ENCODE results near the gene COIL. TPM values are rescaled to one million over a fixed set of nuclear protein-coding genes. Genes with fewer than 3 reads are reported as not detected.
"Not testable (repeated sequence)": the region's sequence is repeated elsewhere in the genome, so short reads cannot be mapped to it uniquely, and the experiment has no call there.

COIL gene
- total RNA-seq, 4 donors from 2014 or later, result 6.9 to 26.1 (median 14.3) TPM

DNA sequence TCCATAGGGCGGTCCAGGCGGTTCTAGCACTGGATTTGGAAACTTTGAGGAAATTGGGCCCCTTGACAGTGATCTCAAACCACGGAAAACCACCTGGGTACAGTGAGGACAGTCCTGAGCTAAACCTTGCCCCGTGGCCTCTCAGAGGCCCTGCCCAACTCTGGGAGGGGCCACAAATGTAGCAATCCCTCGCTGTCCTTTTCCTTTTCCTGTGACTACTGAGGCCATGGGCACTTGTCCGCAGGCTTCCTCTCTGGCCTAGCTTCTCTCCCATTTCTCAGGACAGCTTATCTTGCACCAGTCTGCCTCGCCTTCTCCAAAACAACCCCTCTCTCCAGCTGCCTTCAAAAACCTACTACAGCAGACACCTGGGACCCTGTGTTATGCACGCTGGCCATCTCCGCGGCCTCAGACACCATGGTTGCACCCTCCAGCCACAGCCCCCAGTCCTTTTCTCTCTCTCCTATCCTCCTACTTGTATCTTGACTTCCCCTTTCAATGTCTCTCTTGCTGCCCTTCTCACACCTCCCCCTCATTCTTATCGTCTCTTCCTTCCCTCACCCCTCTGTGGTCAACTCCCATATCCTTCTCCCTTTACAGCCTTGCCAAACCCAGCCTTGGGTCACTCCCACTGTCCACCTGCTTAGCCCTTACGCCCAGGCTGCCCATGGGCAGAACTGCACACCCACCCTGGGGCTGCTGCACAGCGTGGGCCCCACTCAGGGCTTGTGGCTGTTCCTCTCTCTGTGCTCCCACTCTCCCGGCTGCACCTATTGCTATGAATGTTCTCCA, 24.7 kb upstream of the COIL start:
- TF ChIP-seq POLR2A (IDR thresholded peaks at IDR 0.05), result no peak
- TF ChIP-seq, protein P1, sequence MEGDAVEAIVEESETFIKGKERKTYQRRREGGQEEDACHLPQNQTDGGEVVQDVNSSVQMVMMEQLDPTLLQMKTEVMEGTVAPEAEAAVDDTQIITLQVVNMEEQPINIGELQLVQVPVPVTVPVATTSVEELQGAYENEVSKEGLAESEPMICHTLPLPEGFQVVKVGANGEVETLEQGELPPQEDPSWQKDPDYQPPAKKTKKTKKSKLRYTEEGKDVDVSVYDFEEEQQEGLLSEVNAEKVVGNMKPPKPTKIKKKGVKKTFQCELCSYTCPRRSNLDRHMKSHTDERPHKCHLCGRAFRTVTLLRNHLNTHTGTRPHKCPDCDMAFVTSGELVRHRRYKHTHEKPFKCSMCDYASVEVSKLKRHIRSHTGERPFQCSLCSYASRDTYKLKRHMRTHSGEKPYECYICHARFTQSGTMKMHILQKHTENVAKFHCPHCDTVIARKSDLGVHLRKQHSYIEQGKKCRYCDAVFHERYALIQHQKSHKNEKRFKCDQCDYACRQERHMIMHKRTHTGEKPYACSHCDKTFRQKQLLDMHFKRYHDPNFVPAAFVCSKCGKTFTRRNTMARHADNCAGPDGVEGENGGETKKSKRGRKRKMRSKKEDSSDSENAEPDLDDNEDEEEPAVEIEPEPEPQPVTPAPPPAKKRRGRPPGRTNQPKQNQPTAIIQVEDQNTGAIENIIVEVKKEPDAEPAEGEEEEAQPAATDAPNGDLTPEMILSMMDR (IDR thresholded peaks at IDR 0.05), result no peak
- H3K36me3 ChIP-seq, result no peaks in the 10 kb centered on the region
- no peak overlapping the region for H3K27ac ChIP-seq
- no peak for DNase-seq
- H3K4me1 ChIP-seq, result no peaks in the 10 kb centered on the region
- no peaks in the 10 kb centered on the region for H3K9me3 ChIP-seq
- H3K27me3 ChIP-seq, result no peaks in the 10 kb centered on the region
- intact Hi-C loops (cut with DNase I; ENCODE audit: low total_unique reads), result no loop called here
- H3K4me3 ChIP-seq, result no peak overlapping the region

DNA sequence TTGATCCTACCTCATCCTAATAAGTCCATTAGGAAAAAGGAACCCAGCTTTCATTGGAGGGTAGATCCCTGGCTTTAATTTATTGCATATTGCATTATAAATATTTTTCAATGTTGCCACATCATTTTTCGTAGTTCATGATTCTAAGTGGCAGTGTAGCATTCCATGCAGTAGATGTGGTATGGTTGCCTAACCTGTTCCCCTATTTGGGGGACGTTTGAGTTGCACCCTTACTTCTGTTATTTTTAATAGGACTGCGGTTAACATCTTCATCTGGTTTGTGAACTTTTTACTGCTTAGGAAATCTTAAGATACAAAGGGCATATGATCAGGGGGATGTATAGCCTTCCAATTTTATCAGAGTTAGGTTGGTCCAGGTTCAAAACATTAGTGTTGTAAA, 22.5 kb upstream of the COIL start:
- DNase-seq, result no peak
- H3K4me3 ChIP-seq, result no peak overlapping the region
- H3K4me1 ChIP-seq, result no peaks in the 10 kb centered on the region
- no peak overlapping the region for H3K27ac ChIP-seq
- intact Hi-C loops (cut with DNase I; ENCODE audit: low total_unique reads), result no loop called here
- no peak for TF ChIP-seq POLR2A (IDR thresholded peaks at IDR 0.05)
- TF ChIP-seq, protein P1 (IDR thresholded peaks at IDR 0.05), result no peak
- H3K36me3 ChIP-seq, result no peaks in the 10 kb centered on the region
- H3K27me3 ChIP-seq, result no peaks in the 10 kb centered on the region
- H3K9me3 ChIP-seq, result no peaks in the 10 kb centered on the region

- TF ChIP-seq POLR2A (IDR thresholded peaks at IDR 0.05), result no peak
- TF ChIP-seq, protein P1 (IDR thresholded peaks at IDR 0.05), result no peak
- Histone ChIP-seq H3K4me3 (no peak overlapping the region), H3K27ac (no peak overlapping the region), H3K36me3 (no peaks in the 10 kb centered on the region), H3K27me3 (no peaks in the 10 kb centered on the region), H3K4me1 (no peaks in the 10 kb centered on the region), H3K9me3 (no peaks in the 10 kb centered on the region)
- DNase-seq, result no peak
- intact Hi-C loops (cut with DNase I; ENCODE audit: low total_unique reads), result no loop called here
Observed at GRCh38 chr17:56982312-56982711, 21.5 kb upstream of the COIL start.

GRCh38 chr17:56980526-56980925, 19.7 kb upstream of the COIL start:
- H3K36me3 ChIP-seq; H3K4me1 ChIP-seq; H3K27ac ChIP-seq; H3K27me3 ChIP-seq; intact Hi-C loops (cut with DNase I; ENCODE audit: low total_unique reads); DNase-seq; H3K9me3 ChIP-seq; H3K4me3 ChIP-seq: not testable (repeated sequence)

- H3K4me3 ChIP-seq, result peak overlapping the region in 1 of 2 donors; percentile 57
- no peaks in the 10 kb centered on the region for H3K4me1 ChIP-seq
- no peaks in the 10 kb centered on the region for H3K27me3 ChIP-seq
- TF ChIP-seq POLR2A (IDR thresholded peaks at IDR 0.05), result no peak
- TF ChIP-seq, protein P1 (IDR thresholded peaks at IDR 0.05), result no peak
- DNase-seq, result no peak
- peak overlapping the region; percentile 56 to 74 for H3K27ac ChIP-seq
- intact Hi-C loops (cut with DNase I; ENCODE audit: low total_unique reads), result no loop called here
- no peaks in the 10 kb centered on the region for H3K36me3 ChIP-seq
- H3K9me3 ChIP-seq, result no peaks in the 10 kb centered on the region
Observed at GRCh38 chr17:56979091-56979480, 18.2 kb upstream of the COIL start.

Data from uterus (tissue), 4 donors.